ENCODE measurements around the gene HECTD1.
"Not testable (repeated sequence)": the region's sequence is repeated elsewhere in the genome, so short reads cannot be mapped to it uniquely, and the experiment has no call there.

Gene HECTD1

GRCh38 chr14:31154956-31155355, 52.6 kb downstream of the HECTD1 start:
- no peak for DNase-seq (ENCODE audit: low read depth, low spot score)

DNA sequence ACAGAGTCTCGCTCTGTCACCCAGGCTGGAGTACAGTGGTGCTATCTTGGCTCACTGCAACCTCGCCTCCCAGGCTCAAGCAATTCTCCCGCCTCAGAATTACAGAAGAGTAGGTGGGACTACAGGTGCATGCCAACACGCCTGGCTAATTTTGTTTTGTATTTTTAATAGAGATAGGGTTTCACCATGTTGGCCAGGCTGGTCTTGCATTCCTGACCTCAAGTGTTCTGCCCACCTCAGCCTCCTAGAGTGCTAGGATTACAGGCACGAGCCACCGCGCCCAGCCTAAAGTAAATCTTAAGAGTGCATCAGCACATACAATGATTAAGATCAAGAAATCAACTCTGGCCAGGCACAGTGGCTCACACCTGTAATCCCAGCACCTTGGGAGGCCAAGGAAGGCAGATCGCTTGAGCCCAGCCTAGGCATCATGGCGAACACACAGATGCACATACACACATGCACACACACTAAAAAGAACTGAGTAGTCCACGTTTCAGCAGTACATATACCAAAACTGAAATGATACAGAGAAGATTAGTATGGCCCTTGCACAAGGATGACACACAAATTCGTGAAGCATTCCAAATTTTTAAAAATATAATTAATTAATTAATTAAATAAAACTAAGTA, 65.0 kb downstream of the HECTD1 start:
- DNase-seq (ENCODE audit: low read depth, low spot score): no peak

GRCh38 chr14:31139301-31139847, 68.2 kb downstream of the HECTD1 start:
- DNase-seq (ENCODE audit: low read depth, low spot score): no peak

GRCh38 chr14:31138301-31138700, 69.3 kb downstream of the HECTD1 start:
- no peak for DNase-seq (ENCODE audit: low read depth, low spot score)

DNA sequence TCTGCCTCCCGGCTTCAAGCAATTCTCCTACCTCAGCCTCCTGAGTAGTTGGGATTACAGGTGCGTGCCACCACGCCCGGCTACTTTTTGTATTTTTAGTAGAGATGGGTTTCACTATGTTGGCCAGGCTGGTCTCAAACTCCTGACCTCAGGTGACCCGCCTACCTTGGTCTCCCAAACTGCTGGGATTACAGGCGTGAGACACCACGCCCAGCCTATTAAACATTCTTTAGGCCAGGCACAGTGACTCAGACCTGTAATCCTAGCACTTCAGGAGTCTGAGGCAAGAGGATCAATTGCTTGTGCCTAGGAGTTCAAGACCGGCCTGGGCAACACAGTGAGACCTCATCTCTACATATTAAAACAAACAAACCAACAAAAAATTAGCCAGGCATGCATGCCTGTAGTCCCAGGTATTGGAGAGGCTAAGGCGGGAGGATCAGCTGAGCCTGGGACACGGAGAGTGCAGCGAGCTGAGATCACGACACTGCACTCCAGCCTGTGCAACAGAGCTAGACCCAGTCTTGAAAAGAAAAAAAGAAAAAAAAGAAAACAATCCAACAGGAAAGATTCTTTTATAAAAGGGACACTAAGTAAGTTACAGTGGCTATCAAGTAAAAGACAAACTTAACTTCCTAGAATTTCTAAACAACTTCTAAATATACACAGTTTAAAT, 70.2 kb downstream of the HECTD1 start:
- no peak for DNase-seq (ENCODE audit: low read depth, low spot score)

DNA sequence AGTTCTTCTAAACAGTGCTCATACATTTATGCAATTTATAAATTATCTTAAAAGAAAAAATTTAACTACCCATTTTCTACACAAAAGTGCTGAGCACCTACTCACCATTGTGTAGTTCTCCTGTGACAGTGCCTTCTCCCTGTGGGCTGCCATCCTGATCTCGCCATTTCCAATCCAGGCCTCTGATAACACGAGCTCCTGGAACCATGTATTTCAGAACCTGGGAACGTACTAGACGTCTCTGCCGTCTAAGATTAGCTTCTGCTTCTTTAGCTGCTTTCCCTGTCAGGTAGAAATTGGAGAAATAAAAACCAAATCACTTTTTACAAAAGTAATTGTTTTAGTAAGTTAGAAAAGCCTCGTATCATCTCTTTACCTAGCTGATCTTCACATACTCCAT, 74.5 kb downstream of the HECTD1 start:
- DNase-seq (ENCODE audit: low read depth, low spot score): no peak

DNA sequence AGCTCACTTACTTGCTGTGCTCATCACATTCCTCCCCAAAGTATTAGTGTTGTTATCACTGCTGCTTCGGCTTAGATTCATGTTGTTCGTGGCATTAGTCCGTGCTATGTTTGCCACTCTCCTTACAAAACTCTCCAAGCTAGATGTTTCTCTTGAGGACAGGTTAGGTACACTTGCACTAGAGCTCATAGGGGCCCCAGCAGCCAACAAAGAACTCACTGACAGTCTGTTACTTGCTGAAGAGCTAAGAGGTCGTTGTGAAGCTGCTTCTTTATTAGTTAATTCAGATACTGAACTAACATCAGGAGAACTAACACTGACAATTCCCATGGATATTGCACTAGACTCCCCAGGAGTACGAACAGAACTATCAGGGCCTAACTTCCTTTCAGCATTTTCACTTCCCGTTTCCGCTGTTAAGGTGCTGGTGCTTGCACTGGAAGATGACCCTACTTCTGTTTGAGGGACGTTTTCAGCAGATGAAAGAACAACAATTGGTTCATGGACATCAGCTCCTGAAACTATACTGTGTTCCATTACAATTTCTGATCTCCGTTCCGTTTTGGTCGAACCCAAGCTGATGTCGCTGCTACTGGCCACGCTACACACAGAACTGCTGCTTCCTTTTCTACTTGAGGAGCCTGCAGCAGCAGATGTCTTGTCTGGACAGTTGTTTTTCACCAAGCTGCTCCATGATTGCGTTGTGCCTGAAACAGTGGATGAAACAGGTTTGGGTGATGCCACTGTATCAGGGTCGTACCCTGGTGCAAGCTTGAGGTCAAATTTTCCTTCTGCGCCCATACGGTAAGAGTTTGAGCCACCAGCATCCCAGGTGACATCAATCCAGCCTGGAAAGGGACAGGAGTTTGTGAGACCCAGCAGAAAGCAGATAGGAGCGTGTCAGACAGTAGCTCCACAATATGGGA, 78.7 kb downstream of the HECTD1 start:
- DNase-seq (ENCODE audit: low read depth, low spot score): no peak

GRCh38 chr14:31127690-31128089, 79.9 kb downstream of the HECTD1 start:
- no peak for DNase-seq (ENCODE audit: low read depth, low spot score)

GRCh38 chr14:31126680-31127079, 80.9 kb downstream of the HECTD1 start:
- DNase-seq (ENCODE audit: low read depth, low spot score): no peak

DNA sequence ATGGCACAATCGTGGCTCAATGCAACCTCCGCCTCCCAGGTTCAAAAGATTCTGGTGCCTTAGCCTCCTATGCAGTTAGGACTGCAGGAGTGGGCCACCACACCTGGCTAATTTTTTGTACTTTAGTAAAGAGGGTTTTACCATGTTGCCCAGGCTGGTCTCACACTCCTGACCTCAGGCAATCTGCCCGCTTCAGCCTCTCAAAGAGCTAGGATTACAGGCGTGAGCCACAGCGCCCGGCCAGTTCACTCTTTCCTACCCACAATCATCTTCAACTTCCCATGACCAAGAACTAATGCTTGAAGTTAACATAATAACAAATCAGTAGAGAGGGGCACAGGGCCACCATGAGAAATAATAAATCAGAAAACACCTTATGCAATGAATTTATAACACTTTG, 82.4 kb downstream of the HECTD1 start:
- DNase-seq (ENCODE audit: low read depth, low spot score): no peak

DNA sequence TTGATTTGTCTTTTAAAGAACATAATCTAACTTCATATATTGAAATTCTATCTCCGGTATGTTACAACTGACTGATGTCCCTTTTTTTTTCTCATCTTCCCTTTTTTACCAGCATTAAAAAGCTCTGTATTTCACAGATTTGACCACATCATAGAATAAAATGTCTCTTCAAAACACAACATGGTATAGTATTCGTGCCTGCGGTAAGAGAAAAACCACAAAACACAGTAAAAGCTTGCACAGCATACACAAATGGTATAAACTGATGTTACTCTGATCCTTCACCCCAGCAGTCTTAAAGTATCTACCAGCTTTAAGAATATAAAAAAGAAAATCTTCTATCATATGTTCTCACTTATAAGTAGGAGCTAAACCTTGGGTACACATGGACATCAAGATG, 83.4 kb downstream of the HECTD1 start:
- no peak for DNase-seq (ENCODE audit: low read depth, low spot score)

GRCh38 chr14:31122921-31123320, 84.7 kb downstream of the HECTD1 start:
- no peak for DNase-seq (ENCODE audit: low read depth, low spot score)

GRCh38 chr14:31122098-31122611, 85.4 kb downstream of the HECTD1 start:
- DNase-seq (ENCODE audit: low read depth, low spot score): no peak

- DNase-seq (ENCODE audit: low read depth, low spot score): no peak
These were observed 88.7 kb downstream of the HECTD1 start for GRCh38 chr14:31118892-31119291.

DNA sequence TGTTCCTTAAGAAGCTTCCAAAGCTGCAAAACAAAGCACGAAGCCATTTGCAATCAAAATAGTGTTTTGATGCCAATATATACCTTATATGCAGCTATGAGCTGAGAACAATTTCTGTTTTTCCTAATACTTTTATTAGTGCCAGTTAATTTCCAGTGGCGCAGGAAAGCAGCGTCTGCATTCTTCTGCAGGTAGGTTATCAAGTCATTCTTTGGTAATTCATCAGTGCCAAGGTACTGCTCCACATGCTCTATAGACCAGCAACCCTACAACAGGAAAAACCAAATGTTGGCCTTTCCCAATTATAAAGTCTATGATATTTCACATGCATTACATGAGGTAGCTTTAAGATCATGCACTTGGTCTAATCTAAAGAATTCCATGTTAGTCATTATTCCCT, 93.8 kb downstream of the HECTD1 start:
- no peak for DNase-seq (ENCODE audit: low read depth, low spot score)

- no peak for DNase-seq (ENCODE audit: low read depth, low spot score)
These were observed 96.7 kb downstream of the HECTD1 start for GRCh38 chr14:31110872-31111271.

- DNase-seq (ENCODE audit: low read depth, low spot score): no peak
These were observed 98.3 kb downstream of the HECTD1 start for GRCh38 chr14:31109257-31109656.

DNA sequence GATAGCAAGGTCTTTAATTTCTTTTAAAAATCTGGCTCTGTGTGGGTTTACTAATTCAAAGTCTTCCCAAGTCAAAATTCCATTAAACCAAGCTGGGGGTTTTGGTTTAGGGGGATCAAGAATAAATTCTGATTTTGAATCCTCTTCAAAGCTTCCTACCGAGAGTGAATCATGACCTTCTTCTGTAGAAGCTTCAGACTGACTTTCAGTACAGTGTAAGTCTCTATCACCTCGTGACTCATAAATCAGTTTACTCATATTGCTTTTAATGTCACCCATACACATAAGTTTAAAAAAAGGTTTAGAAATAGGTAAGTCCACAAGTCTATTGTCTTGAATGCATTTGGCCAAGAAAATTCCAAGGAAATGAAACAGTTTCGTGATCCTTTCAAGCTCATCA, 100.8 kb downstream of the HECTD1 start:
- DNase-seq (ENCODE audit: low read depth, low spot score): no peak

GRCh38 chr14:31097081-31097480, 110.5 kb downstream of the HECTD1 start:
- DNase-seq (ENCODE audit: low read depth, low spot score): no peak

DNA sequence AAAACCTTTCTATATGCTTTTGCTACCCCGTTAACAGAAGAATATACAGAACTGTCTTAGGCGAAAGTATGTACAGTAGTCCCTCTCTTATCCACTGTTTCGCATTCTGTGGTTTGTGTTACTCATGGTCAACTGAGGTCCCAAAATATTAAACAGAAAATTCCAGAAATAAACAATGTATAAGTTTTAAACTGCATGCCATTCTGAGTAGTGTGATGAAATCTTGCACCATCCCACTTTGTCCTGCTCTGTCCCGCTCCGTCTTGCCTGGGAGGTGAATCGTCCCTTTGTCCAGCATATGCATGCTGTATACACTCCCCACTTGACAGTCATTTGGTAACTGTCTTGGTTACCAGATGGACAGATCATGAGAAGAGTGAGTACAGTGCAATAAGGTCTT, 111.3 kb downstream of the HECTD1 start:
- DNase-seq (ENCODE audit: low read depth, low spot score): no peak

GRCh38 chr14:31095817-31096216, 111.8 kb downstream of the HECTD1 start:
- not testable (repeated sequence) for DNase-seq (ENCODE audit: low read depth, low spot score)

All from smooth muscle cell of the brain vasculature (primary cell).